Measurements from ENCODE around the gene ARSA. TPM values are rescaled to one million over a fixed set of nuclear protein-coding genes. Genes with fewer than 3 reads are reported as not detected.

The ARSA gene
- total RNA-seq, 4 donors from 2014 or later, result 81.2 to 253 (median 99.1) TPM

DNA sequence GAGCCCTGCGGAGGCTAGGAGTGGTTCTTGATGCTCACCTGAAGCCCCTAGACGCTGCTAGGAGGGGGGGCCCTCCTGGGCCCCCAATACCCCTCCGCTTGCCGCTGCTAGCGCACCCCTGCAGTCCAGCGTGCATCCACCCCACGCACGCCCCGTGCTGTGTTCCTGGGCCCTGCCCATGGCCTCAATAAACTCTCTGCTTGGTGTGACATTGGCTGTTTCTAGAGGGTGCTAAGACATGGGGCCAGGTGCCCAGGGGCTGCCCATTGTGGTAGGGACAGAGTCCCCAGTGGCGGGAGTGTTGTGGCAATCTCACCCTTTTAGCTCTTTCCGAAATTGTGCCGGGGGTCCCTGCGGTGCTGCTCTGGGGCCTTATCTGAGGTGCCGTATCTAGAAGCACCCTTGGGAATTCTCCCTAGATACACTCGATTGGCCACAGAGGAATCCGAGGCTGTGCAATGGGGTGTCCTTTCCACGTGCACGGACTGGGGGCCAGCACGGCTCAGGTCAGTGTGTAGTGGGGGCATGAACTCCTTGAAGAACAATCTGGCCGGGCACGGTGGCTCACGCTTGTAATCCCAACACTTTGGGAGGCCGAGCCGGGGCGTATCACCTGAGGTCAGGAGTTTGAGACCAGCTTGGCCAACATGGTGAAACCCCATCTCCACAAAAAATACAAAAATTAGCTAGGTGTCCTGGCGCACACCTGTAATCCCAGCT, 16.5 kb downstream of the ARSA start:
- 80 to 93% methylated on average over 1 to 26 of the region's 26 CpGs for WGBS, 2 donors (ENCODE audit: low coverage in 1 of 2)
- in situ Hi-C loops (cut with MboI; ENCODE audit: low pct_ligation_motif_present in 1 of 4, low pct_unique_long_range_greater_than_20kb in 1 of 4, low sequenced_read_pairs in 3 of 4), result no loop called here

GRCh38 chr22:50610581-50610980, 17.4 kb downstream of the ARSA start:
- peaks cover 34% of the 10 kb centered on the region for H3K27me3 ChIP-seq
- no peaks in the 10 kb centered on the region for H3K9me3 ChIP-seq
- in situ Hi-C loops (cut with MboI; ENCODE audit: low pct_ligation_motif_present in 1 of 4, low pct_unique_long_range_greater_than_20kb in 1 of 4, low sequenced_read_pairs in 3 of 4), result no loop called here
- no peak overlapping the region for H3K4me3 ChIP-seq
- no peak overlapping the region for H3K27ac ChIP-seq
- WGBS, 2 donors (ENCODE audit: low coverage in 1 of 2), result 57 to 90% methylated on average over 1 to 17 of the region's 17 CpGs
- TF ChIP-seq, protein P1, sequence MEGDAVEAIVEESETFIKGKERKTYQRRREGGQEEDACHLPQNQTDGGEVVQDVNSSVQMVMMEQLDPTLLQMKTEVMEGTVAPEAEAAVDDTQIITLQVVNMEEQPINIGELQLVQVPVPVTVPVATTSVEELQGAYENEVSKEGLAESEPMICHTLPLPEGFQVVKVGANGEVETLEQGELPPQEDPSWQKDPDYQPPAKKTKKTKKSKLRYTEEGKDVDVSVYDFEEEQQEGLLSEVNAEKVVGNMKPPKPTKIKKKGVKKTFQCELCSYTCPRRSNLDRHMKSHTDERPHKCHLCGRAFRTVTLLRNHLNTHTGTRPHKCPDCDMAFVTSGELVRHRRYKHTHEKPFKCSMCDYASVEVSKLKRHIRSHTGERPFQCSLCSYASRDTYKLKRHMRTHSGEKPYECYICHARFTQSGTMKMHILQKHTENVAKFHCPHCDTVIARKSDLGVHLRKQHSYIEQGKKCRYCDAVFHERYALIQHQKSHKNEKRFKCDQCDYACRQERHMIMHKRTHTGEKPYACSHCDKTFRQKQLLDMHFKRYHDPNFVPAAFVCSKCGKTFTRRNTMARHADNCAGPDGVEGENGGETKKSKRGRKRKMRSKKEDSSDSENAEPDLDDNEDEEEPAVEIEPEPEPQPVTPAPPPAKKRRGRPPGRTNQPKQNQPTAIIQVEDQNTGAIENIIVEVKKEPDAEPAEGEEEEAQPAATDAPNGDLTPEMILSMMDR (IDR thresholded peaks at IDR 0.05), result no peak
- TF ChIP-seq EP300 (IDR thresholded peaks at IDR 0.05; ENCODE audit: low read depth) (no peak), POLR2AphosphoS5 (IDR thresholded peaks at IDR 0.05) (no peak), POLR2A (IDR thresholded peaks at IDR 0.05) (no peak)
- peaks cover 6 to 14% (median 9%) of the 10 kb centered on the region in 4 donors for H3K4me1 ChIP-seq
- no peaks in the 10 kb centered on the region for H3K36me3 ChIP-seq
- DNase-seq, result no peak
- intact Hi-C loops (cut with DNase I; ENCODE audit: low total_unique reads), result no loop called here

More for the DNA sequence above, 16.5 kb downstream of the ARSA start:
- Histone ChIP-seq H3K4me1 (peaks cover 6 to 14% (median 9%) of the 10 kb centered on the region in 4 donors), H3K4me3 (no peak overlapping the region), H3K27me3 (peaks cover 26% of the 10 kb centered on the region), H3K27ac (no peak overlapping the region), H3K9me3 (no peaks in the 10 kb centered on the region), H3K36me3 (no peaks in the 10 kb centered on the region)
- intact Hi-C loops (cut with DNase I; ENCODE audit: low total_unique reads), result no loop called here
- no peak for TF ChIP-seq EP300 (IDR thresholded peaks at IDR 0.05; ENCODE audit: low read depth)
- no peak for TF ChIP-seq POLR2AphosphoS5 (IDR thresholded peaks at IDR 0.05)
- TF ChIP-seq, protein P1 (IDR thresholded peaks at IDR 0.05), result no peak
- TF ChIP-seq POLR2A (IDR thresholded peaks at IDR 0.05), result no peak
- DNase-seq, result no peak

DNA sequence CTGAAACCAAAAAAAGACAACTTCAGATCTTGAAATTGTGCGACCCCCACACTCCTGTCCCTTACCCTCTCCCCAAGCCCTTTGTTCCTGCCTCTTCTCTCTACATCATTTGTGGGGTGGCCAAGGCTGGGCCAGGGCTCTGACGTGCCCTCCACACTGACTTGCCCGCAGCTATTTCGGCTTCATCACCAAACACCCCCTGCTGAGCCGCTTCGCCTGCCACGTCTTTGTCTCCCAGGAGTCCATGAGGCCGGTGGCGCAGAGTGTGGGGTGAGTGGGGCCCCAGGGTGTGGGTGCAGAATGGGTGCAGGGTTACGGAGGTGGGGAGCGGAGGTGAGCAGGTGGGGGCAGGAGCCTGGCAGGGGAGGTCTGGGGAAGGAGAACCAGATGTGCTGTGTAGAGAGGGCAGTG, 17.9 kb downstream of the ARSA start:
- H3K9me3 ChIP-seq, result no peaks in the 10 kb centered on the region
- TF ChIP-seq EP300 (IDR thresholded peaks at IDR 0.05; ENCODE audit: low read depth), result no peak
- 81 to 89% methylated on average over 6 to 11 of the region's 11 CpGs for WGBS, 2 donors (ENCODE audit: low coverage in 1 of 2)
- intact Hi-C loops (cut with DNase I; ENCODE audit: low total_unique reads) (no loop called here), in situ Hi-C loops (cut with MboI; ENCODE audit: low pct_ligation_motif_present in 1 of 4, low pct_unique_long_range_greater_than_20kb in 1 of 4, low sequenced_read_pairs in 3 of 4) (no loop called here)
- peaks cover 32% of the 10 kb centered on the region for H3K27me3 ChIP-seq
- peaks cover 6 to 14% (median 9%) of the 10 kb centered on the region in 4 donors for H3K4me1 ChIP-seq
- H3K27ac ChIP-seq, result no peak overlapping the region
- DNase-seq, result no peak
- no peak overlapping the region for H3K4me3 ChIP-seq
- no peaks in the 10 kb centered on the region for H3K36me3 ChIP-seq

DNA sequence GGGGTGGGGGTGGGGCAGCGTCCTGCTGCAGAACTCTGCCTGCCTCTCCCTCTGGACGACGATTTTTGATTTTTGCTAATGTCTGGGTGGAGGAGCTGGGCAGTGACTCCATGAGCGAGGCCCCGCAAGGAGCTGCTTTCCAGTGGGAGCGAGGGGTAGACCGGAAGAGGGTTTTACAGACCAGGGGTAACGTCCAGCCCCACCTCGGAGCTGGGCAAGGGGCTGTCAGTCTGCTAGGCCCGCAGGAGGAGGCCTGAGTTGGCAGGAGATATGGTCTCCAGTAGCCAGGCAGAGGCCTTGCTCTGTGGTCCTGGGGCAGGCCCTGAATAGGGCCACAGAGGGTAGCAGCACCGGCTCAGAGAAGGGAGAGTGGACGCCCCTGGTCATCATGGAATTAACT, 18.4 kb downstream of the ARSA start:
- no peak for TF ChIP-seq EP300 (IDR thresholded peaks at IDR 0.05; ENCODE audit: low read depth)
- no peak for TF ChIP-seq POLR2A (IDR thresholded peaks at IDR 0.05)
- TF ChIP-seq, protein P1 (IDR thresholded peaks at IDR 0.05), result no peak
- TF ChIP-seq POLR2AphosphoS5 (IDR thresholded peaks at IDR 0.05), result no peak
- H3K4me1 ChIP-seq, result peaks cover 6 to 14% (median 9%) of the 10 kb centered on the region in 4 donors
- DNase-seq, result no peak
- H3K27ac ChIP-seq, result no peak overlapping the region
- H3K27me3 ChIP-seq, result peaks cover 35% of the 10 kb centered on the region
- in situ Hi-C loops (cut with MboI; ENCODE audit: low pct_ligation_motif_present in 1 of 4, low pct_unique_long_range_greater_than_20kb in 1 of 4, low sequenced_read_pairs in 3 of 4), result no loop called here
- no peaks in the 10 kb centered on the region for H3K9me3 ChIP-seq
- no peak overlapping the region for H3K4me3 ChIP-seq
- intact Hi-C loops (cut with DNase I; ENCODE audit: low total_unique reads), result no loop called here
- no peaks in the 10 kb centered on the region for H3K36me3 ChIP-seq
- 87% methylated on average over 12 of the region's 12 CpGs; no CpG with 5 or more reads in 1 of the 2 donors for WGBS, 2 donors (ENCODE audit: low coverage in 1 of 2)

Data from transverse colon (tissue), 4 donors.